Ovary (tissue), 9 donors: ENCODE data around the gene ADGRE1. TPM values are rescaled to one million over a fixed set of nuclear protein-coding genes. Genes with fewer than 3 reads are reported as not detected.

Experiments used
- DNase-seq, 5 donors: peaks; one replicate each; pipeline ENCODE4 v3.0.0-alpha.2; 2019 to 2020
- H3K27ac ChIP-seq, 2 donors: fragments of 200-600 bp; one replicate each; pipeline versions ENCODE4 v1.5.1 to v1.8.0; 2019 to 2022
- H3K27me3 ChIP-seq: fragments of 200-600 bp; one replicate; pipeline ENCODE4 v1.8.0; 2022
- H3K36me3 ChIP-seq: fragments of 200-600 bp; sonication (generic); one replicate; pipeline ENCODE4 v1.5.1; 2019
- H3K4me1 ChIP-seq: one replicate; pipeline ENCODE4 v1.8.1; 2013; ENCODE audit warnings: mild to moderate bottlenecking, moderate library complexity; ENCODE audit not compliant: insufficient read depth
- H3K4me3 ChIP-seq: fragments of 200-600 bp; sonication (generic); one replicate; pipeline ENCODE4 v1.5.1; 2017
- H3K9me3 ChIP-seq, 2 donors: fragments of 200-600 bp in 1 of 2; sonication (generic) in 1 of 2; one replicate each; pipeline versions ENCODE4 v1.5.1 to v1.8.1; 2013 to 2019; ENCODE audit warnings: mild to moderate bottlenecking in 1 of 2, moderate library complexity in 1 of 2
- CTCF ChIP-seq, 3 donors: fragments of 450-650 bp in 2 of 3; fragments of 200-600 bp in 1 of 3; IDR thresholded peaks; one replicate each; pipeline versions ENCODE4 v1.5.1 to v1.8.0; 2016 to 2022; ENCODE audit warnings: antibody characterized with exemption in 3 of 3, mild to moderate bottlenecking in 1 of 3
- EP300 ChIP-seq: sonication (generic); formaldehyde crosslinking; IDR thresholded peaks from one replicate; pipeline ENCODE4 v1.6.1; 2017; ENCODE audit warnings: antibody characterized with exemption
- POLR2A ChIP-seq: fragments of 450-650 bp; IDR thresholded peaks from one replicate; pipeline ENCODE4 v1.6.1; 2017; ENCODE audit warnings: antibody characterized with exemption, mild to moderate bottlenecking, moderate library complexity
- WGBS, 3 donors: extraction: QIAGEN DNeasy Blood & Tissue Kit in 1 of 3; methylation state at CpG; one replicate each; pipeline versions ENCODE4 v1.1.5 to v1.1.7; 2013 to 2017; 5-methylcytosine and 5-hydroxymethylcytosine counted together
- intact Hi-C, 4 donors: fragments of 100-400 bp; cut with DNase I; formaldehyde crosslinking; loops; one replicate each; pipeline versions ENCODE4 v1.11.0 to v1.15.1; 2022 to 2023
- polyA plus RNA-seq, 2 donors: library from polyadenylated mRNA; stranded (reverse); fragments of 200-250 nt in 1 of 2; fragments of 350-450 nt in 1 of 2; fragmentation: Illumina TruSeq in 1 of 2; extraction: RNeasy Lipid Tissue Mini Kit (QIAGEN cat#74804) in 1 of 2; gene quantifications; one replicate each; pipeline ENCODE4 v1.2.3, GENCODE V29; 2013 to 2014
- total RNA-seq, 7 donors: library from RNA; depleted of rRNA in 2 of 7; stranded (reverse); fragments of >200 nt in 2 of 7; fragmentation: NEBNext Ultra II Directional in 3 of 7; extraction: Animal tissue kit (Norgen Biotek cat#: 25700) in 3 of 7; gene quantifications; one replicate each; pipeline versions ENCODE4 v1.1.0 to v1.2.4, GENCODE V29; 2016 to 2023
- donor health status: DM: no; HTN: no; CAD: no; lungs with moderate emphysema.
- donor health status: DM: no; HTN: no; CAD: no.
- donor health status: Bipolar disorder and iron deficiency.
- donor health status: DM: yes; HTN: yes; CAD: no.
- donor health status: DM: no; HTN: no; CAD: no.
- donor health status: DM: yes; HTN: yes; CAD: no.

Gene ADGRE1
- total and polyA plus RNA-seq, 9 donors = 0.05 to 0.80 (median 0.23) TPM; not detected in 1

- TF ChIP-seq CTCF (IDR thresholded peaks at IDR 0.05) (no peak), POLR2A (no peak), EP300 (no peak)
- Histone ChIP-seq H3K4me1 (no peaks in the 10 kb centered on the region), H3K36me3 (no peaks in the 10 kb centered on the region), H3K27ac (no peak overlapping the region), H3K27me3 (no peaks in the 10 kb centered on the region), H3K4me3 (no peak overlapping the region), H3K9me3 (no peaks in the 10 kb centered on the region)
- no peak for DNase-seq
- WGBS, 3 donors = 91 to 97% (median 95%) methylated on average over 3 of the region's 3 CpGs
- intact Hi-C loops = no loop called here
Measured at GRCh38 chr19:6955082-6955481, 67.7 kb downstream of the ADGRE1 start.

GRCh38 chr19:6956573-6956972, 69.2 kb downstream of the ADGRE1 start:
- intact Hi-C loops = no loop called here
- Histone ChIP-seq H3K4me1 (no peaks in the 10 kb centered on the region), H3K27me3 (no peaks in the 10 kb centered on the region), H3K27ac (no peak overlapping the region), H3K9me3 (no peaks in the 10 kb centered on the region), H3K4me3 (no peak overlapping the region), H3K36me3 (no peaks in the 10 kb centered on the region)
- TF ChIP-seq CTCF (IDR thresholded peaks at IDR 0.05) = no peak
- no peak for TF ChIP-seq EP300
- 68 to 74% (median 71%) methylated on average over 1 of the region's 1 CpG for WGBS, 3 donors
- no peak for DNase-seq

- no peaks in the 10 kb centered on the region for H3K36me3 ChIP-seq
- no peak overlapping the region for H3K27ac ChIP-seq
- no peak overlapping the region for H3K4me3 ChIP-seq
- no peaks in the 10 kb centered on the region for H3K4me1 ChIP-seq
- H3K9me3 ChIP-seq = no peaks in the 10 kb centered on the region
- WGBS, 3 donors = 56 to 71% (median 67%) methylated on average over 3 of the region's 3 CpGs
- TF ChIP-seq EP300 = no peak
- no peak for TF ChIP-seq POLR2A
- TF ChIP-seq CTCF (IDR thresholded peaks at IDR 0.05) = no peak
- DNase-seq = no peak
- intact Hi-C loops = no loop called here
- H3K27me3 ChIP-seq = no peaks in the 10 kb centered on the region
Measured at GRCh38 chr19:6958791-6959190, 71.4 kb downstream of the ADGRE1 start.

- intact Hi-C loops = no loop called here
- H3K4me1 ChIP-seq = no peaks in the 10 kb centered on the region
- no peaks in the 10 kb centered on the region for H3K36me3 ChIP-seq
- no peak overlapping the region for H3K4me3 ChIP-seq
- H3K27ac ChIP-seq = no peak overlapping the region
- H3K27me3 ChIP-seq = no peaks in the 10 kb centered on the region
- 73 to 80% (median 76%) methylated on average over 6 of the region's 6 CpGs for whole genome bisulfite sequencing, 3 donors
- no peak for DNase-seq
- no peak for TF ChIP-seq POLR2A
- TF ChIP-seq CTCF (IDR thresholded peaks at IDR 0.05) = no peak
- TF ChIP-seq EP300 = no peak
- H3K9me3 ChIP-seq = no peaks in the 10 kb centered on the region
Measured at GRCh38 chr19:6963244-6963852, 76.0 kb downstream of the ADGRE1 start.
